Measurements from ENCODE around the gene ITPRID2.

GRCh38 chr2:181907057-181907456, 15.5 kb downstream of the ITPRID2 start:
- no peak for TF ChIP-seq CTCF (IDR thresholded peaks at IDR 0.05; ENCODE audit: low read depth, low read length)
- TF ChIP-seq MAX (IDR thresholded peaks at IDR 0.05; ENCODE audit: low read depth, low read length), result no peak
- TF ChIP-seq POLR2A (IDR thresholded peaks at IDR 0.05; ENCODE audit: extremely low read depth, insufficient read length), result no peak
- TF ChIP-seq MYC (IDR thresholded peaks at IDR 0.05; ENCODE audit: low read depth, low read length), result no peak
